ENCODE results near the gene TMEFF2.

TMEFF2 gene

GRCh38 chr2:191957996-191958860, 236.5 kb downstream of the TMEFF2 start:
- H3K9me3 ChIP-seq (ENCODE audit: control insufficient read depth, insufficient read depth, low read length): no peaks in the 10 kb centered on the region
- DNase-seq (ENCODE audit: low read depth, low spot score): no peak
- no peaks in the 10 kb centered on the region for H3K27me3 ChIP-seq (ENCODE audit: control insufficient read depth, insufficient read depth, low read length)
- no peak overlapping the region for H3K4me3 ChIP-seq (ENCODE audit: low read length)
- no peaks in the 10 kb centered on the region for H3K4me1 ChIP-seq (ENCODE audit: control insufficient read depth, insufficient read depth, low read length)
- no peak overlapping the region for H3K27ac ChIP-seq (ENCODE audit: low read length)
- WGBS (ENCODE audit: insufficient coverage, insufficient read length): no CpG with 5 or more reads among the region's 7 CpGs
- H3K36me3 ChIP-seq (ENCODE audit: control insufficient read depth, insufficient read depth, low read length): no peaks in the 10 kb centered on the region

GRCh38 chr2:191954451-191954850, 240.3 kb downstream of the TMEFF2 start:
- no peak for DNase-seq (ENCODE audit: low read depth, low spot score)
- Histone ChIP-seq H3K36me3 (ENCODE audit: control insufficient read depth, insufficient read depth, low read length) (no peaks in the 10 kb centered on the region), H3K27me3 (ENCODE audit: control insufficient read depth, insufficient read depth, low read length) (no peaks in the 10 kb centered on the region), H3K9me3 (ENCODE audit: control insufficient read depth, insufficient read depth, low read length) (no peaks in the 10 kb centered on the region), H3K4me3 (ENCODE audit: low read length) (no peak overlapping the region), H3K27ac (ENCODE audit: low read length) (no peak overlapping the region), H3K4me1 (ENCODE audit: control insufficient read depth, insufficient read depth, low read length) (no peaks in the 10 kb centered on the region)
- WGBS (ENCODE audit: insufficient coverage, insufficient read length): no CpG with 5 or more reads among the region's 2 CpGs

- DNase-seq (ENCODE audit: low read depth, low spot score): no peak
- Histone ChIP-seq H3K27ac (ENCODE audit: low read length) (no peak overlapping the region), H3K36me3 (ENCODE audit: control insufficient read depth, insufficient read depth, low read length) (no peaks in the 10 kb centered on the region), H3K27me3 (ENCODE audit: control insufficient read depth, insufficient read depth, low read length) (no peaks in the 10 kb centered on the region), H3K4me3 (ENCODE audit: low read length) (no peak overlapping the region), H3K9me3 (ENCODE audit: control insufficient read depth, insufficient read depth, low read length) (no peaks in the 10 kb centered on the region), H3K4me1 (ENCODE audit: control insufficient read depth, insufficient read depth, low read length) (no peaks in the 10 kb centered on the region)
- no CpG with 5 or more reads among the region's 8 CpGs for WGBS (ENCODE audit: insufficient coverage, insufficient read length)
These were observed 242.0 kb downstream of the TMEFF2 start for GRCh38 chr2:191952515-191953270.

- DNase-seq (ENCODE audit: low read depth, low spot score): no peak
- no peak overlapping the region for H3K4me3 ChIP-seq (ENCODE audit: low read length)
- no peaks in the 10 kb centered on the region for H3K27me3 ChIP-seq (ENCODE audit: control insufficient read depth, insufficient read depth, low read length)
- no peaks in the 10 kb centered on the region for H3K36me3 ChIP-seq (ENCODE audit: control insufficient read depth, insufficient read depth, low read length)
- H3K9me3 ChIP-seq (ENCODE audit: control insufficient read depth, insufficient read depth, low read length): no peaks in the 10 kb centered on the region
- no CpG with 5 or more reads among the region's 1 CpG for WGBS (ENCODE audit: insufficient coverage, insufficient read length)
- H3K27ac ChIP-seq (ENCODE audit: low read length): no peak overlapping the region
- no peaks in the 10 kb centered on the region for H3K4me1 ChIP-seq (ENCODE audit: control insufficient read depth, insufficient read depth, low read length)
These were observed 242.9 kb downstream of the TMEFF2 start for GRCh38 chr2:191951832-191952231.

- Histone ChIP-seq H3K9me3 (ENCODE audit: control insufficient read depth, insufficient read depth, low read length) (no peaks in the 10 kb centered on the region), H3K27me3 (ENCODE audit: control insufficient read depth, insufficient read depth, low read length) (no peaks in the 10 kb centered on the region), H3K27ac (ENCODE audit: low read length) (no peak overlapping the region), H3K4me1 (ENCODE audit: control insufficient read depth, insufficient read depth, low read length) (no peaks in the 10 kb centered on the region), H3K36me3 (ENCODE audit: control insufficient read depth, insufficient read depth, low read length) (no peaks in the 10 kb centered on the region), H3K4me3 (ENCODE audit: low read length) (no peak overlapping the region)
- 100% methylated on average over 1 of the region's 1 CpG for WGBS (ENCODE audit: insufficient coverage, insufficient read length)
- DNase-seq (ENCODE audit: low read depth, low spot score): no peak
These were observed 243.4 kb downstream of the TMEFF2 start for GRCh38 chr2:191951376-191951775.

GRCh38 chr2:191950132-191950874, 244.4 kb downstream of the TMEFF2 start:
- no peak overlapping the region for H3K27ac ChIP-seq (ENCODE audit: low read length)
- no peaks in the 10 kb centered on the region for H3K27me3 ChIP-seq (ENCODE audit: control insufficient read depth, insufficient read depth, low read length)
- no peaks in the 10 kb centered on the region for H3K4me1 ChIP-seq (ENCODE audit: control insufficient read depth, insufficient read depth, low read length)
- no peak overlapping the region for H3K4me3 ChIP-seq (ENCODE audit: low read length)
- no peak for DNase-seq (ENCODE audit: low read depth, low spot score)
- no peaks in the 10 kb centered on the region for H3K36me3 ChIP-seq (ENCODE audit: control insufficient read depth, insufficient read depth, low read length)
- H3K9me3 ChIP-seq (ENCODE audit: control insufficient read depth, insufficient read depth, low read length): no peaks in the 10 kb centered on the region
- WGBS (ENCODE audit: insufficient coverage, insufficient read length): no CpG with 5 or more reads among the region's 3 CpGs

- no peak for DNase-seq (ENCODE audit: low read depth, low spot score)
- H3K27me3 ChIP-seq (ENCODE audit: control insufficient read depth, insufficient read depth, low read length): no peaks in the 10 kb centered on the region
- no CpG with 5 or more reads among the region's 6 CpGs for WGBS (ENCODE audit: insufficient coverage, insufficient read length)
- no peaks in the 10 kb centered on the region for H3K4me1 ChIP-seq (ENCODE audit: control insufficient read depth, insufficient read depth, low read length)
- H3K9me3 ChIP-seq (ENCODE audit: control insufficient read depth, insufficient read depth, low read length): no peaks in the 10 kb centered on the region
- no peaks in the 10 kb centered on the region for H3K36me3 ChIP-seq (ENCODE audit: control insufficient read depth, insufficient read depth, low read length)
- H3K27ac ChIP-seq (ENCODE audit: low read length): no peak overlapping the region
- H3K4me3 ChIP-seq (ENCODE audit: low read length): no peak overlapping the region
These were observed 247.5 kb downstream of the TMEFF2 start for GRCh38 chr2:191947235-191947634.

GRCh38 chr2:191946471-191947182, 248.1 kb downstream of the TMEFF2 start:
- no peak overlapping the region for H3K27ac ChIP-seq (ENCODE audit: low read length)
- WGBS (ENCODE audit: insufficient coverage, insufficient read length): no CpG with 5 or more reads among the region's 2 CpGs

GRCh38 chr2:191945623-191946022, 249.1 kb downstream of the TMEFF2 start:
- no peaks in the 10 kb centered on the region for H3K4me1 ChIP-seq (ENCODE audit: control insufficient read depth, insufficient read depth, low read length)
- WGBS (ENCODE audit: insufficient coverage, insufficient read length): no CpG with 5 or more reads among the region's 1 CpG
- H3K36me3 ChIP-seq (ENCODE audit: control insufficient read depth, insufficient read depth, low read length): no peaks in the 10 kb centered on the region
- no peak overlapping the region for H3K27ac ChIP-seq (ENCODE audit: low read length)
- no peaks in the 10 kb centered on the region for H3K27me3 ChIP-seq (ENCODE audit: control insufficient read depth, insufficient read depth, low read length)
- H3K9me3 ChIP-seq (ENCODE audit: control insufficient read depth, insufficient read depth, low read length): no peaks in the 10 kb centered on the region
- DNase-seq (ENCODE audit: low read depth, low spot score): no peak
- no peak overlapping the region for H3K4me3 ChIP-seq (ENCODE audit: low read length)

More at GRCh38 chr2:191946471-191947182, 248.1 kb downstream of the TMEFF2 start:
- DNase-seq (ENCODE audit: low read depth, low spot score): no peak
- Histone ChIP-seq H3K4me1 (ENCODE audit: control insufficient read depth, insufficient read depth, low read length) (no peaks in the 10 kb centered on the region), H3K4me3 (ENCODE audit: low read length) (no peak overlapping the region), H3K36me3 (ENCODE audit: control insufficient read depth, insufficient read depth, low read length) (no peaks in the 10 kb centered on the region), H3K9me3 (ENCODE audit: control insufficient read depth, insufficient read depth, low read length) (no peaks in the 10 kb centered on the region), H3K27me3 (ENCODE audit: control insufficient read depth, insufficient read depth, low read length) (no peaks in the 10 kb centered on the region)

GRCh38 chr2:191942739-191943103, 252.0 kb downstream of the TMEFF2 start:
- Histone ChIP-seq H3K36me3 (ENCODE audit: control insufficient read depth, insufficient read depth, low read length) (no peaks in the 10 kb centered on the region), H3K27me3 (ENCODE audit: control insufficient read depth, insufficient read depth, low read length) (no peaks in the 10 kb centered on the region), H3K4me3 (ENCODE audit: low read length) (no peak overlapping the region), H3K27ac (ENCODE audit: low read length) (no peak overlapping the region), H3K4me1 (ENCODE audit: control insufficient read depth, insufficient read depth, low read length) (no peaks in the 10 kb centered on the region), H3K9me3 (ENCODE audit: control insufficient read depth, insufficient read depth, low read length) (no peaks in the 10 kb centered on the region)
- no peak for DNase-seq (ENCODE audit: low read depth, low spot score)
- no CpG with 5 or more reads among the region's 2 CpGs for WGBS (ENCODE audit: insufficient coverage, insufficient read length)

Data from iPS DF 6.9 (cell line).